GM12865 (cell line): Measurements from ENCODE around the gene NTSR2.

Source experiments
- DNase-seq: peaks from one replicate; pipeline ENCODE4 v3.0.0; 2010; ENCODE audit warnings: low read depth
- H3K4me3 ChIP-seq: 2 replicates; pipeline ENCODE4 v1.5.1; 2011; ENCODE audit warnings: mild to moderate bottlenecking, low read depth, low read length, control low read depth
- CTCF ChIP-seq: IDR thresholded peaks from 2 replicates; pipeline ENCODE4 v1.5.1; 2011; ENCODE audit warnings: low read length, control low read depth, low read depth, inconsistent platforms; ENCODE audit not compliant: insufficient read depth; ENCODE audit errors: missing control alignments

The NTSR2 gene

GRCh38 chr2:11679016-11679415 lies 9.0 kb upstream of the NTSR2 start:
- TF ChIP-seq CTCF: no peak
- H3K4me3 ChIP-seq: no peak overlapping the region
- no peak for DNase-seq

- no peak for DNase-seq
- TF ChIP-seq CTCF: no peak
- H3K4me3 ChIP-seq: no peak overlapping the region
Measured at GRCh38 chr2:11678306-11678960, 8.4 kb upstream of the NTSR2 start.

GRCh38 chr2:11677136-11678055 lies 7.4 kb upstream of the NTSR2 start:
- H3K4me3 ChIP-seq: no peak overlapping the region
- TF ChIP-seq CTCF: no peak
- DNase-seq: no peak

GRCh38 chr2:11676640-11677039 lies 6.6 kb upstream of the NTSR2 start:
- H3K4me3 ChIP-seq: no peak overlapping the region

GRCh38 chr2:11675423-11676112 lies 5.6 kb upstream of the NTSR2 start:
- H3K4me3 ChIP-seq: no peak overlapping the region
- no peak for TF ChIP-seq CTCF
- no peak for DNase-seq

More at GRCh38 chr2:11676640-11677039, 6.6 kb upstream of the NTSR2 start:
- no peak for TF ChIP-seq CTCF
- no peak for DNase-seq

GRCh38 chr2:11674983-11675382 lies 5.0 kb upstream of the NTSR2 start:
- no peak for DNase-seq
- no peak for TF ChIP-seq CTCF
- no peak overlapping the region for H3K4me3 ChIP-seq
